H1 (cell line): ENCODE measurements around the gene ZNF618.

ENCODE experiments used
- EP300 ChIP-seq, 2 experiments: IDR thresholded peaks; 1 replicate in 1 of 2; 2 replicates in 1 of 2; pipeline ENCODE4 v1.6.1; 2011 to 2012; ENCODE audit warnings: low read depth in 2 of 2, low read length in 2 of 2, mild to moderate bottlenecking in 2 of 2, borderline replicate concordance in 1 of 2, inconsistent platforms in 1 of 2, moderate library complexity in 1 of 2
- POLR2AphosphoS5 ChIP-seq: IDR thresholded peaks from 2 replicates; pipeline ENCODE4 v1.6.1; 2011; ENCODE audit warnings: low read depth, low read length
- SP1 ChIP-seq: IDR thresholded peaks from 2 replicates; pipeline ENCODE4 v1.6.1; 2011; ENCODE audit warnings: low read depth, low read length
- USF2 ChIP-seq: IDR thresholded peaks from 2 replicates; pipeline ENCODE4 v1.6.1; 2011; ENCODE audit warnings: low read length, improper control_type of control experiment
- ZNF274 ChIP-seq: IDR thresholded peaks from 2 replicates; pipeline ENCODE4 v1.7.0; 2012; ENCODE audit warnings: low read length, borderline replicate concordance; ENCODE audit errors: extremely low read depth
- TF ChIP-seq, protein P1 (sequence below), 3 experiments: IDR thresholded peaks; 1 replicate in 2 of 3; 2 replicates in 1 of 3; pipeline versions ENCODE4 v1.5.1 to v1.6.1; 2011; ENCODE audit warnings: low read length in 3 of 3, mild to moderate bottlenecking in 3 of 3, inconsistent platforms in 2 of 3, low read depth in 1 of 3, moderate library complexity in 1 of 3; ENCODE audit not compliant: insufficient read depth in 1 of 3; ENCODE audit errors: control extremely low read depth in 1 of 3
- TF ChIP-seq, protein P2 (sequence below): IDR thresholded peaks from 2 replicates; pipeline ENCODE4 v1.6.1; 2012; ENCODE audit warnings: inconsistent platforms

- TF ChIP-seq, protein P1, sequence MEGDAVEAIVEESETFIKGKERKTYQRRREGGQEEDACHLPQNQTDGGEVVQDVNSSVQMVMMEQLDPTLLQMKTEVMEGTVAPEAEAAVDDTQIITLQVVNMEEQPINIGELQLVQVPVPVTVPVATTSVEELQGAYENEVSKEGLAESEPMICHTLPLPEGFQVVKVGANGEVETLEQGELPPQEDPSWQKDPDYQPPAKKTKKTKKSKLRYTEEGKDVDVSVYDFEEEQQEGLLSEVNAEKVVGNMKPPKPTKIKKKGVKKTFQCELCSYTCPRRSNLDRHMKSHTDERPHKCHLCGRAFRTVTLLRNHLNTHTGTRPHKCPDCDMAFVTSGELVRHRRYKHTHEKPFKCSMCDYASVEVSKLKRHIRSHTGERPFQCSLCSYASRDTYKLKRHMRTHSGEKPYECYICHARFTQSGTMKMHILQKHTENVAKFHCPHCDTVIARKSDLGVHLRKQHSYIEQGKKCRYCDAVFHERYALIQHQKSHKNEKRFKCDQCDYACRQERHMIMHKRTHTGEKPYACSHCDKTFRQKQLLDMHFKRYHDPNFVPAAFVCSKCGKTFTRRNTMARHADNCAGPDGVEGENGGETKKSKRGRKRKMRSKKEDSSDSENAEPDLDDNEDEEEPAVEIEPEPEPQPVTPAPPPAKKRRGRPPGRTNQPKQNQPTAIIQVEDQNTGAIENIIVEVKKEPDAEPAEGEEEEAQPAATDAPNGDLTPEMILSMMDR (IDR thresholded peaks at IDR 0.05; ENCODE audit: control extremely low read depth in 1 of 3, insufficient read depth in 1 of 3, low read depth in 1 of 3, low read length in 3 of 3): no peak
- TF ChIP-seq, protein P2, sequence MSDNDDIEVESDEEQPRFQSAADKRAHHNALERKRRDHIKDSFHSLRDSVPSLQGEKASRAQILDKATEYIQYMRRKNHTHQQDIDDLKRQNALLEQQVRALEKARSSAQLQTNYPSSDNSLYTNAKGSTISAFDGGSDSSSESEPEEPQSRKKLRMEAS: no peak
- TF ChIP-seq SP1 (no peak), ZNF274 (no peak), EP300 (IDR thresholded peaks at IDR 0.05; ENCODE audit: borderline replicate concordance in 1 of 2, low read depth in 2 of 2, low read length in 2 of 2) (no peak), USF2 (no peak), POLR2AphosphoS5 (no peak)
Observed at GRCh38 chr9:113911850-113912557, 35.9 kb downstream of the ZNF618 start.
